HG03135 (cell line): ENCODE data around the gene CAPN11.
"Not testable (repeated sequence)": the region's sequence is repeated elsewhere in the genome, so short reads cannot be mapped to it uniquely, and the experiment has no call there.

ENCODE experiments used
- ATAC-seq: cut with Tn5 transposase; IDR thresholded peaks from one replicate; pipeline ENCODE4 v1.9.1; 2021; ENCODE audit warnings: mild to moderate bottlenecking, moderate library complexity; ENCODE audit not compliant: unreplicated experiment

Gene CAPN11

DNA sequence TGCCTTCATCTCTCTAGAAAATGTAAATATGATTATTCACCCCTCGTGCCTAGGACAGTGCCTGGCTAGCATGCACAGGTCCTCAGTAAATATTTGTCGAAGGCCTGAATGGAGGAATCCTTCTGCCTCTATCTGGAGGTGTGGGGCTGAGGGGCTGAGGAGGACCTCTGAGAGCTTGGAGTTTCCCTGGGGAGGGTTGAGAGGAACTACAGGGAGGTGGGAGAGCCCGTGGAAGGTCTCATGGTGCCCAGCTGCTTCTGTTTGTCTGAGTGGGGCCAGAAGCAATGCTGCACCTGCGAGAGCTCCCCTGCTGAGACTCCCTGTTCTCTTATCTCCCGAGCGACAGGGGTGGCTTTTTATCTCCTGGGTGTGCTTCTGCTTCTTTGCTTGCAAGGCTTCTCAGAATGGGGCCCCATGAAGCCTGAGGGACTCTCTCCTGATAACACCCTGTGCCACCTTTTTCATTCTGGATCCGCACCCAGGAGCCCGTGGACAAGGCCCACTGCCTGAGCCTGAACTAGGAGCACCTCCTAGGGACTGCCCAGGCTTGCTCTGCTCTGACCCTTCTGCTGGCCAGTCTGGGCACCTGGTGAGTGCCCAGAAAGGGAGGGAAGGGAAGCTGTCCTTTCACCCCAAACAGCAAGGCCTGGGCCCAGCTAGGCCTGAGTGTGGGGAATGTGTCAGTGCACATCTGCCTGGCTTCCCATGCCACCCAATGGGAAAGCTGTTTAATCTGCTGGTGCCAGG lies 67.1 kb downstream of the CAPN11 start:
- no peak for ATAC-seq

DNA sequence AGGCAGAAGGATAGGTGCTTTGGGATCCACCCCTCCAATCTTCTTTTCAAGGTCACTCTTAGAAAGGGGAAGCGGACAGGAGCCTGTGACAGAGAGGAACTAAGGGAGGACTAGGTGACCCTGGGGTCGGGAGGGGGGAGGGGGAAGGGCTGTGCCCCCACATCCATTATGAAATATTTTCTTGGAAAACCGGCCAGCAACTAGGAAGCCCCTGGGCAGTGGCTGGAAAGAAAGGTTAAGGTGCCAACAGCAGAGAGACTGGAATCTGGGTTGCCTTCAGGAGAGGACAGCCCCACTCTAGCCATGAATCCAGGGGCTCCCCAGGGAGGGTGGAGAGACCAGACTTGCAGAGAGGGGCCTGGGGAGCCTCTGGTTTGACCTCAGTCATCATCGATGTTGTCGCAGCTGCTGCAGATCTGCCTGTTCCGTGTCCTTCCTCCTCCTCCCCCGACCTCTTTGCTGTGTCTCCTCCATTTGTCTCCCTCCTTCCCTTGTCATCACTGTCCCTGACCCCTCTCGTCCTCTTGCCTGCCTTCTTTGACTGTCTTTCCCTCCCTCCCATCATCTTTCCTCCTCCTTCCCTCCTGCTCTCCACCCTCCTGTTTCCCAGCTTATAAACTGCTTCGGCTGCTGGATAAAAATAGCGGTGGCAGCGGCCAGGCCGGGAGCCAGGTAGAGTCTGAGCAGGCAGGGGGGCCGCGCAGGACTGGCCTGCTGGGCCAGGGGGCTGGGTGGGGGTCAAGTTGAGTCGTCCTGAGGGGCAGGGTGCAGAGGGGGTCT lies 67.9 kb downstream of the CAPN11 start:
- no peak for ATAC-seq

DNA sequence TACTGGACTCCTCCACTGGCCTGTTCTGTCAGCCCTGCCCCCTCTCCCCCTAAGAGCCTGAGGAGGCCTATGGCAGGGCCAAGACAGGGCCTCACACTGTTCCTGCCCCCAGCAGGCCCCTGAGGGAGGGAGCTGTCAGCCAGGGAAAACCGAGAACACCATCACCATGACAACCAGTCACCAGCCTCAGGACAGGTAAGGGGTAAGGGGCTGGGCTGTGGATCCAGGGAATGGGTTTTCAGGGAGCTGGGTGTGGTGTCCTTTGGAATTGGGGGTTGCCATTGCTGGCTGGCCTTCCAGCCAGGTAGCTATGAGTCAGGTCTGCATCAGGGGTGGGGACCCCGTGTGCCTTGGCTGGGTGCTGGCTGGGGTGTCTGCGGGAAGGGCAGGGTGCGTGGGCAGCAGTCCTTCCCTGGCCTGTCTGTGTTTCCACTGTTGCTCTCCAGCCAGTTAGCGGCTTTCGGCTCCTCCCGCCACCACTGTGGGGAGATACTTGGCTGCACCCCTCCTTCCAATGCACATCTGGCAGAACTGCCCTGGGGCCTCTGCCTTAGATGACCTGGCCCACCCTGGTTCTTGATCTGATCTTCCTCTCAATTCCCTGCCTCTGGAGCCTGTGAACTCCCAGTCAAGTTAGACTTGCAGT lies 68.7 kb downstream of the CAPN11 start:
- ATAC-seq, result no peak

DNA sequence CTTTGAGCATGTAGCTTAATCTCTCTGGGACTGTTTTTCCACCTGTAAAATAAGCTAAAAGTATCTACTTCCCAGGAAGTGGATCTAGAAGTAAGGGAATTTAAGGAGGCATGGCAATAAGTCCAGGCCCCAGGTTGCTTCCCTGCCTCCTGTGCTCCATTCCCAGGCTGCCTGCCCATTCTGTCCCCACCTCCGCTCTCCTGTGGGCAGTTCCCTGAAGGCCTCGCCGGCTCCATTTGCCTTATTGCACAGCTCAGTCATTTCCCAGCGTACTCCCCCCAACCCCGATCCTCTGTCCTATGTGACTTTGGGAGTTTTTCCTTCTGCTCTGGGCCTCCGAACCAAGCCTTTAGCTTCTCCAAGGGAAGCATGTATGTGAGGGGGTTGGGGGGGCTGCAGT lies 69.4 kb downstream of the CAPN11 start:
- no peak for ATAC-seq

DNA sequence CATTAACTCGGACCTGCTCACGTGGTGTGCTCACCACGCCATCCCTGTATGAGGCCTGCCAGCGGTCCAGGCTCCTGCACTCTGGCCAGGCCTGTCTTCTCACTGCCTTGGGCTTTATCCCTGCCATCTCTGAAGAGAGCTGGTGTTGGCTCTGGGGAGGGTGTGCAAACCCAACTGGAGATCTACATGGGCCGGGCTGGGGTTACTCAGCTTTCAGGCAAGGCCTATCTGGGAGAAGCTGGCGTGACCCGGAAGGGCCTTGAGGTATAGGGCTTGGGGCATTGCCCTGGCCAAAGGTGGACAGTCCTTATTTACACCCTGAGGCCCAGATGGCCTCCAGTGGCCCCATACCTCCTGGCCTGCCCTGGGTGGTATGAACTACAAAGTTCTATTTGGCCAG lies 69.8 kb downstream of the CAPN11 start:
- no peak for ATAC-seq

DNA sequence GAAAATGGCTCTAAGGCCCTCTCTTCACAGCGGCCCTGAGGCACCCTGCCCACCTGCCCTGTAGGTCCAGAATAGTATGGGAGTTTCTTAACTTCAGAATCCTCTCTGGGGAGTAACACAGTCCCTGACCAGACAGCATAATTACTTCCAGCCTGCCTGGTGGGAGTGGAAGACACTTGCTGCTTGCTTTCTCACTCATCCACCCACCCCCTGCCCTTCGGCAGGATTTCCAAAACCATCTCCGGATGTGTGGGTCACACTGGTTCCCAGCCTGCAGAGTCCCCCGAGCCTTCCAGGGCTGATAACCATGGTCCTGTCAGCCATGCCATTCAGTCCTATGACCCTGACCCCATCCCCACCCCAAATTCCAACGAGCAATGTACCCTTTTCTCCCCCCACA lies 70.2 kb downstream of the CAPN11 start:
- no peak for ATAC-seq

DNA sequence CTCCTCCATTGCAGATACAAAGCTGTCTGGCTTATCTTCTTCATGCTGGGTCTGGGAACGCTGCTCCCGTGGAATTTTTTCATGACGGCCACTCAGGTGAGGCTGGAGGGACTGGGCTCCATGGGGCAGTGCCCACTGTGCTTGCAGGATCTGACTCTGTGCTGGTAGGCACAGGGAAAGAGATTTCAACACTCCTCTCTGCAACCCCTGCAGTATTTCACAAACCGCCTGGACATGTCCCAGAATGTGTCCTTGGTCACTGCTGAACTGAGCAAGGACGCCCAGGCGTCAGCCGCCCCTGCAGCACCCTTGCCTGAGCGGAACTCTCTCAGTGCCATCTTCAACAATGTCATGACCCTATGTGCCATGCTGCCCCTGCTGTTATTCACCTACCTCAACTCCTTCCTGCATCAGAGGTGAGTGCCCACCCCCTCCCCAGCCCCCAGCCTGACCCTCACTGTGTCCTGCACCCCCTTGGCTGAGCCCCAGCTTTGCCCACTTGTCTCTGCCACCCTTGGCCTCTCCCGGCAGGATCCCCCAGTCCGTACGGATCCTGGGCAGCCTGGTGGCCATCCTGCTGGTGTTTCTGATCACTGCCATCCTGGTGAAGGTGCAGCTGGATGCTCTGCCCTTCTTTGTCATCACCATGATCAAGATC lies 70.9 kb downstream of the CAPN11 start:
- no peak for ATAC-seq

DNA sequence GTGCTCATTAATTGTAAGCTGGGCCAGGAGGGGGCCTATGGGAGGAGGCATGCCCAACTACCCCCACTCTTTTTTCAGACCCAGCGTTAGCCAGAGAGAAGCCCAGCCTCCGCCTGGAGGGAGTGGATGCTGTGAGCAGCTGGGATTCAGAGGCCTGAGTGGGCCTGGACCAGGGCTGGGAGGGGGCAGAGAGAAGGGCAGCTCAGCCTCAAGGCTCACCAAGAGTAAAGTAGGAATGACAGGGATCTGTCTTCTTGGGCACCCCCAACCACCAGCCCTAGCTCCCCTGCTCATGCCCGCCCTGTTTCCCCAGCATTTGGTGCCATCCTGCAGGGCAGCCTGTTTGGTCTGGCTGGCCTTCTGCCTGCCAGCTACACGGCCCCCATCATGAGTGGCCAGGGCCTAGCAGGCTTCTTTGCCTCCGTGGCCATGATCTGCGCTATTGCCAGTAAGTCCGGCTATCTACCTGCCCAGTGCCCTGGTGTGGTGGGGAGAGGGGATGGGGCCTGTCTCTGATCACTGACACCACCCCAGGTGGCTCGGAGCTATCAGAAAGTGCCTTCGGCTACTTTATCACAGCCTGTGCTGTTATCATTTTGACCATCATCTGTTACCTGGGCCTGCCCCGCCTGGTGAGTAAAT lies 71.5 kb downstream of the CAPN11 start:
- ATAC-seq, result no peak

DNA sequence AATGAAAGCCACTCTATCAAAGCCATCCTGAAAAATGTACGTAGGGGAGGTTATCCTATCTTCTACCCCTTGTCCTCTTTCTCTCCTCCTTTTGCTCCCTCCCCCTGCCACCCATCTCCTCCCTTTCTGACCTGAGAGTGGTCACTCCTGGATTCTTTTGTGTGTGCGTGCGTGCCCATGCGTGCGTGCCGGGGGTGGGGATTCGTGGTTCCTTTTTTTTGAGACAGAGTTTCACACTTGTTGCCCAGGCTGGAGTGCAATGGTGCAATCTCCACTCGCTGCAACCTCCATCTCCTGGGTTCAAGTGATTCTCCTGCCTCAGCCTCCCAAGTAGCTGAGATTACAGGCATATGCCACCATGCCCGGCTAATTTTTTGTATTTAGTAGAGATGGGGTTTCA lies 72.8 kb downstream of the CAPN11 start:
- not testable (repeated sequence) for ATAC-seq

DNA sequence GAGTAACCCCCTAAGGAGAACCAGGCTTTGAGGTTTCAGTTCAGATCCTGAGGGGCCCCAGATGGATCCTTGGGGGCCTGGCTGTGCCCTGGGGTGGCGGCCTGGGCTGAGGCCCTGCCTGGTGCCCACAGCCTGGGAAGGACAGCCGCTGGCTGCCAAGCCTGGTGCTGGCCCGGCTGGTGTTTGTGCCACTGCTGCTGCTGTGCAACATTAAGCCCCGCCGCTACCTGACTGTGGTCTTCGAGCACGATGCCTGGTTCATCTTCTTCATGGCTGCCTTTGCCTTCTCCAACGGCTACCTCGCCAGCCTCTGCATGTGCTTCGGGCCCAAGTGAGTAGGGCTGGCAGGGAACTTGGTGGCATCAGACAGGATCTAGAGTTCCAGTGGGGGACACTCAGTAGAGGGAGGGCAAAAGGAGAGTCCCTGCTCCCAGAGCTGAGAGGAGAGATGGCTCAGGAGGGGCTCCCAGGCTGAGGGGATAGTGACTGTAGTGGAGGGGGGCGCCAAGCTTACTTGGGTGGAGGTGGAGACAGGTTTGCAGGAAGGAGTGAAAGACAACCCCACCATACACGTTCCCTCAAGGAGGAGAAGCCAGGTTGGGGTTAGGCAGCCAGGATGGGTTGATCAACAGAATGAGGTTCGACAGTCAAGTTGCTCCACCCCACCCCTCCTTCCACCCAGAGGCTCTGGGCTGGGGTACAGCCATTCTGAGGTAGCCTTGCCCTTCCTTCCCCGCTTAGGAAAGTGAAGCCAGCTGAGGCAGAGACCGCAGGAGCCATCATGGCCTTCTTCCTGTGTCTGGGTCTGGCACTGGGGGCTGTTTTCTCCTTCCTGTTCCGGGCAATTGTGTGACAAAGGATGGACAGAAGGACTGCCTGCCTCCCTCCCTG lies 74.3 kb downstream of the CAPN11 start:
- ATAC-seq, result no peak

DNA sequence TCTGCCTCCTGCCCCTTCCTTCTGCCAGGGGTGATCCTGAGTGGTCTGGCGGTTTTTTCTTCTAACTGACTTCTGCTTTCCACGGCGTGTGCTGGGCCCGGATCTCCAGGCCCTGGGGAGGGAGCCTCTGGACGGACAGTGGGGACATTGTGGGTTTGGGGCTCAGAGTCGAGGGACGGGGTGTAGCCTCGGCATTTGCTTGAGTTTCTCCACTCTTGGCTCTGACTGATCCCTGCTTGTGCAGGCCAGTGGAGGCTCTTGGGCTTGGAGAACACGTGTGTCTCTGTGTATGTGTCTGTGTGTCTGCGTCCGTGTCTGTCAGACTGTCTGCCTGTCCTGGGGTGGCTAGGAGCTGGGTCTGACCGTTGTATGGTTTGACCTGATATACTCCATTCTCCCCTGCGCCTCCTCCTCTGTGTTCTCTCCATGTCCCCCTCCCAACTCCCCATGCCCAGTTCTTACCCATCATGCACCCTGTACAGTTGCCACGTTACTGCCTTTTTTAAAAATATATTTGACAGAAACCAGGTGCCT lies 75.0 kb downstream of the CAPN11 start:
- ATAC-seq, result no peak
